ENCODE measurements around the gene CIB4. TPM values are rescaled to one million over a fixed set of nuclear protein-coding genes. Genes with fewer than 3 reads are reported as not detected.
A peak's percentile ranks its signal among the peaks of the same experiment; 100 is the strongest.

Gene CIB4
- total RNA-seq, 2 donors from 2014 or later, result not detected

DNA sequence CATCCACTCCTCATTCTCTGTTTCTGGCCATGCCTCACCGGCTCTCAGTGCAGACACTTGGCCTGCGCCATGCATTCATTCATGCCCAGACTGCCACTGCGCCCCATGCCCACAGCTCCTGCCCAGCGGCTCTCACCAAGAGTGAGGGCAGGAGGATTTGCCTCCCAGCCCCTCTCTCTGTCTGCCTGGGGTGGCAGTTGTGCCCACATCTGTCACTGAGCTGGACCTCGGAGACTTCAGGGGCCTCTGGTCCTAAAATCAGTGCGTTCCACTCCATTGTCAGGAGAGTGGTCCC is 75.1 kb downstream of the CIB4 start:
- H3K4me3 ChIP-seq, result no peak overlapping the region
- 89 to 94% methylated on average over 6 of the region's 6 CpGs for WGBS, 2 donors
- H3K9me3 ChIP-seq, result no peaks in the 10 kb centered on the region
- TF ChIP-seq POLR2A (IDR thresholded peaks at IDR 0.05), result no peak
- TF ChIP-seq, protein P1, sequence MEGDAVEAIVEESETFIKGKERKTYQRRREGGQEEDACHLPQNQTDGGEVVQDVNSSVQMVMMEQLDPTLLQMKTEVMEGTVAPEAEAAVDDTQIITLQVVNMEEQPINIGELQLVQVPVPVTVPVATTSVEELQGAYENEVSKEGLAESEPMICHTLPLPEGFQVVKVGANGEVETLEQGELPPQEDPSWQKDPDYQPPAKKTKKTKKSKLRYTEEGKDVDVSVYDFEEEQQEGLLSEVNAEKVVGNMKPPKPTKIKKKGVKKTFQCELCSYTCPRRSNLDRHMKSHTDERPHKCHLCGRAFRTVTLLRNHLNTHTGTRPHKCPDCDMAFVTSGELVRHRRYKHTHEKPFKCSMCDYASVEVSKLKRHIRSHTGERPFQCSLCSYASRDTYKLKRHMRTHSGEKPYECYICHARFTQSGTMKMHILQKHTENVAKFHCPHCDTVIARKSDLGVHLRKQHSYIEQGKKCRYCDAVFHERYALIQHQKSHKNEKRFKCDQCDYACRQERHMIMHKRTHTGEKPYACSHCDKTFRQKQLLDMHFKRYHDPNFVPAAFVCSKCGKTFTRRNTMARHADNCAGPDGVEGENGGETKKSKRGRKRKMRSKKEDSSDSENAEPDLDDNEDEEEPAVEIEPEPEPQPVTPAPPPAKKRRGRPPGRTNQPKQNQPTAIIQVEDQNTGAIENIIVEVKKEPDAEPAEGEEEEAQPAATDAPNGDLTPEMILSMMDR (IDR thresholded peaks at IDR 0.05), result no peak
- no peaks in the 10 kb centered on the region for H3K27me3 ChIP-seq
- ATAC-seq (no peak), DNase-seq (no peak)
- H3K27ac ChIP-seq, result no peak overlapping the region
- H3K36me3 ChIP-seq (replicated peaks in 1 of 2; ENCODE audit: insufficient read depth in 1 of 2, low read depth in 2 of 2), result no peaks in the 10 kb centered on the region
- intact Hi-C loops (cut with DNase I), result no loop called here
- peaks cover 20% of the 10 kb centered on the region for H3K4me1 ChIP-seq

DNA sequence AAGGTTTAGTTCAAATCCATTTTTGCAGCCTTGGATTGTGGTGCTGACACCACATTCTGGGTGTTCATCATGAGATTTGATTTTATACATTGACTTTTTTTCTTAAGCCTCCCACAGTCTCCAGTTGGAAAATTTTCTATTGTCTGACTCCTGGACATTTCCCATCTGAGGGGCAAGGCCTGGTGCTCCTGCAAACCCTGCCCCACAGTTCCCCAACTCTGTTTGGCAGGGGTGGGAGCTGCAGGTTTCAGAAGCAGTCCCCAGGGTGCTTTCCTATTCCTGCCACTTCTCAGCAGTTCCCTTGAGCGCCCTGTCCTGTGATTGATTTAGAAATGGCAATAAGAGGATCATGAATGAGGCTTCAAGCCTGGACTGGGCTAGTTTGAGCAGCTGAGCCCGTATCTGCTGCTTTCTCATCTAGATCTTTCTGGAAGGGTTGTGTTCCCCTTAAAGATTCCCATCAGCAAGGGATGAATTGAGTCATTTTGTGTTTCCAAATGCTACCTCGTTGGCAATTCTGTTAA is 77.0 kb downstream of the CIB4 start:
- WGBS, 2 donors, result 84 to 89% methylated on average over 2 to 3 of the region's 3 CpGs
- Histone ChIP-seq H3K27me3 (no peaks in the 10 kb centered on the region), H3K4me1 (peaks cover 20% of the 10 kb centered on the region), H3K9me3 (no peaks in the 10 kb centered on the region), H3K36me3 (replicated peaks in 1 of 2; ENCODE audit: insufficient read depth in 1 of 2, low read depth in 2 of 2) (no peaks in the 10 kb centered on the region), H3K4me3 (no peak overlapping the region), H3K27ac (no peak overlapping the region)
- no peak for DNase-seq
- intact Hi-C loops (cut with DNase I), result no loop called here
- TF ChIP-seq POLR2A (IDR thresholded peaks at IDR 0.05), result no peak
- TF ChIP-seq, protein P1 (IDR thresholded peaks at IDR 0.05), result no peak
- ATAC-seq, result no peak

DNA sequence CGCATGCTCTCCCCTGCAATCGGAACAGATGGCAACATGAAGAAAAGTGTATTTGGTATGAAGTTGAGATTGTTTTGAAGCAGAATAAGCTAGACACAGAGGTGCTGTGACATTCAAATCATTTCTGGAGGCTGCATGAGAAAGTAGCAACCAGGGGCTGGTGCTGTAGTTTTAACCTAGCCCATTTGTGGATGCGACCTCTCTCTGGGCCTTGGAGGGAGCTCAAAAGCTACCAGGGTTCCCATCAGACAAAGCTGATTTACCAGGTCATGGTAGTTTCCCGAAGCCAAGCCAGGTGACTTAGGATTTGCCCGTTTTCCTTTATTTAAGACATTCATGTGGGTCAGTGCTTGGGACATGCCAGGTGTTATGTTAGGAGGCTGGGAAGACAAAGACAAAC is 77.5 kb downstream of the CIB4 start:
- no peak overlapping the region for H3K4me3 ChIP-seq
- no peak for ATAC-seq
- no peaks in the 10 kb centered on the region for H3K9me3 ChIP-seq
- TF ChIP-seq, protein P1 (IDR thresholded peaks at IDR 0.05), result no peak
- TF ChIP-seq POLR2A (IDR thresholded peaks at IDR 0.05), result no peak
- no peak overlapping the region for H3K27ac ChIP-seq
- peaks cover 20% of the 10 kb centered on the region for H3K4me1 ChIP-seq
- intact Hi-C loops (cut with DNase I), result no loop called here
- H3K27me3 ChIP-seq, result no peaks in the 10 kb centered on the region
- 77 to 82% methylated on average over 5 of the region's 5 CpGs for WGBS, 2 donors
- no peaks in the 10 kb centered on the region for H3K36me3 ChIP-seq (replicated peaks in 1 of 2; ENCODE audit: insufficient read depth in 1 of 2, low read depth in 2 of 2)
- DNase-seq, result no peak

DNA sequence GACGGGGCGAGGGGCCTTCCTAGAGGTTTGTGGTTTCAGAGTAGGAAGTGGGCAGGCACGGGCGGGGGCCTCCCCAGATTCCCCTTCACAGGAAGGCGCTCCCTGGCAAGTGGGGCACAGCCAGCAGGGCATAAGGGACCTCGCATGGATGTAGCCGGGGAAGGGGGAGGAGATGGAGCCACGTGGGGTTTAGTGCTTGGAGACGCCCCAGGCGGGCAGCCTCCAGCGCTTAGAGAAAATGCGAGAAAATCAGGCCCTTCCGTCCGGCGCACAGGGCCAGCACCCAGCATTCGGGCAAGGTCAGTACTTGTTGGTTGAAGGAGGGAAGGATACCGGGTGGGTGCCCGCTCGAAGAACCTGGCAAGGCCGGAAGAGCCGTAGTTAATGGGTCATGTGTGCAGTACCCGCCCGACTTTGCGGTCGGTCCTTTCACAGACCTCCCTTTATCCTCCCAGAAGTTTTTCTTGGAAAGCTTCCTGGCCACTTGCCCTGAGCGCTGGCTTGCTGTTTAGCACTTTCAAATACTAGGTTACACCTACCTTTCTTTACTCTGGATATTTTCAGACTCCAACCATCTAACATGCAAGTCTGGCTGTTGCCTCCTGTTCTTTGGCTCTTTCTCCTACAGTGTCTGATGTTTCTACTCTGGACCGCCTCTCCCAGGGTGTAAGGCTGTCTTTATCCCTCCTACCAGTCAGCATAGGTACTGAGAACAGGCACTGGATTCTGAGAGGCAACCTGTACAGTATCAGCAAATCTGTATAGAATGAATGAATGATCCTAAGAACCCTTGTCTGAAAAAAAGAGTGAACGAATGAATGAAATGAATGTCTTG is 78.1 kb downstream of the CIB4 start:
- intact Hi-C loops (cut with DNase I), result no loop called here
- Histone ChIP-seq H3K27ac (peak overlapping the region; percentile 14 to 58 (median 46)), H3K4me3 (peak overlapping the region; percentile 12), H3K9me3 (no peaks in the 10 kb centered on the region), H3K27me3 (no peaks in the 10 kb centered on the region), H3K4me1 (peaks cover 20% of the 10 kb centered on the region), H3K36me3 (replicated peaks in 1 of 2; ENCODE audit: insufficient read depth in 1 of 2, low read depth in 2 of 2) (no peaks in the 10 kb centered on the region)
- TF ChIP-seq, protein P1 (IDR thresholded peaks at IDR 0.05), result no peak
- peak in 1 of 3 donors; percentile 25 for TF ChIP-seq POLR2A (IDR thresholded peaks at IDR 0.05)
- ATAC-seq (peak; percentile 50), DNase-seq (peak; percentile 52 to 68 (median 62))
- 10 to 13% methylated on average over 13 to 28 of the region's 28 CpGs for WGBS, 2 donors
